Measurements from ENCODE around the gene RAPGEF1. TPM values are rescaled to one million over a fixed set of nuclear protein-coding genes. Genes with fewer than 3 reads are reported as not detected.

The RAPGEF1 gene
- total RNA-seq, 1 experiment from 2014 or later = 55.6 TPM

- Histone ChIP-seq H2BK20ac (ENCODE audit: low read depth, low read length, poor library complexity, severe bottlenecking) (no peak overlapping the region), H2BK15ac (ENCODE audit: low read depth, low read length) (no peak overlapping the region), H4K8ac (replicated peaks; ENCODE audit: insufficient read length, low read depth, low read length) (no peak overlapping the region), H3K23ac (ENCODE audit: insufficient read length, low read depth, low read length) (no peak overlapping the region), H4K5ac (ENCODE audit: insufficient read length, low read depth, low read length) (no peak overlapping the region), H3K79me1 (ENCODE audit: insufficient read depth, low read depth, low read length, poor library complexity, severe bottlenecking) (no peaks in the 10 kb centered on the region), H3K14ac (ENCODE audit: insufficient read depth, low read length) (no peak overlapping the region), H3K23me2 (ENCODE audit: insufficient read length, low read depth, low read length, poor library complexity, severe bottlenecking) (no peaks in the 10 kb centered on the region), H3K18ac (ENCODE audit: insufficient read length, low read depth, low read length) (no peak overlapping the region), H2AK5ac (ENCODE audit: insufficient read length, low read length) (no peak overlapping the region), H3K27me3 (ENCODE audit: insufficient read depth, low read length) (no peaks in the 10 kb centered on the region), H3T11ph (ENCODE audit: low read length) (no peak overlapping the region), H3K56ac (ENCODE audit: insufficient read length, low read depth, low read length) (no peak overlapping the region), H3K9me3 (ENCODE audit: control insufficient read depth, low read depth, low read length) (no peaks in the 10 kb centered on the region), H4K91ac (ENCODE audit: insufficient read length, low read depth, low read length) (no peak overlapping the region), H4K20me1 (ENCODE audit: control insufficient read depth, insufficient read depth, insufficient read length) (no peaks in the 10 kb centered on the region), H3K4me1 (ENCODE audit: insufficient read depth, low read length) (no peaks in the 10 kb centered on the region), H3K27ac (ENCODE audit: insufficient read length, low read depth, low read length) (no peak overlapping the region), H2BK5ac (ENCODE audit: insufficient read length, low read length) (no peak overlapping the region), H2AFZ (ENCODE audit: low read length) (no peak overlapping the region), H3K9ac (ENCODE audit: extremely low read depth, insufficient read length, low read length) (no peak overlapping the region), H2BK12ac (ENCODE audit: insufficient read length, low read depth, low read length) (no peak overlapping the region), H2BK120ac (ENCODE audit: low read depth, low read length, poor library complexity, severe bottlenecking) (no peak overlapping the region), H3K79me2 (ENCODE audit: insufficient read depth, low read length) (no peaks in the 10 kb centered on the region), H3K4ac (ENCODE audit: low read depth, low read length) (no peak overlapping the region), H3K4me2 (ENCODE audit: insufficient read depth, insufficient read length, low read length) (no peak overlapping the region)
- WGBS (ENCODE audit: extremely low coverage, insufficient read length, low lambda C conversion rate) = no CpG with 5 or more reads among the region's 20 CpGs
- DNase-seq = no peak
- H3K9me3 Mint-ChIP-seq = no peaks in the 10 kb centered on the region
- peak overlapping the region; percentile 19 to 85 (median 79); a peak in 4 of 7 replicates for H3K27ac Mint-ChIP-seq
- H3K4me3 Mint-ChIP-seq = no peak overlapping the region
- H3K27me3 Mint-ChIP-seq (ENCODE audit: low read depth) = no peaks in the 10 kb centered on the region
- TF ChIP-seq, protein P1, sequence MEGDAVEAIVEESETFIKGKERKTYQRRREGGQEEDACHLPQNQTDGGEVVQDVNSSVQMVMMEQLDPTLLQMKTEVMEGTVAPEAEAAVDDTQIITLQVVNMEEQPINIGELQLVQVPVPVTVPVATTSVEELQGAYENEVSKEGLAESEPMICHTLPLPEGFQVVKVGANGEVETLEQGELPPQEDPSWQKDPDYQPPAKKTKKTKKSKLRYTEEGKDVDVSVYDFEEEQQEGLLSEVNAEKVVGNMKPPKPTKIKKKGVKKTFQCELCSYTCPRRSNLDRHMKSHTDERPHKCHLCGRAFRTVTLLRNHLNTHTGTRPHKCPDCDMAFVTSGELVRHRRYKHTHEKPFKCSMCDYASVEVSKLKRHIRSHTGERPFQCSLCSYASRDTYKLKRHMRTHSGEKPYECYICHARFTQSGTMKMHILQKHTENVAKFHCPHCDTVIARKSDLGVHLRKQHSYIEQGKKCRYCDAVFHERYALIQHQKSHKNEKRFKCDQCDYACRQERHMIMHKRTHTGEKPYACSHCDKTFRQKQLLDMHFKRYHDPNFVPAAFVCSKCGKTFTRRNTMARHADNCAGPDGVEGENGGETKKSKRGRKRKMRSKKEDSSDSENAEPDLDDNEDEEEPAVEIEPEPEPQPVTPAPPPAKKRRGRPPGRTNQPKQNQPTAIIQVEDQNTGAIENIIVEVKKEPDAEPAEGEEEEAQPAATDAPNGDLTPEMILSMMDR (conservative IDR thresholded peaks at IDR 0.05) = no peak
- peaks cover 3 to 35% (median 29%) of the 10 kb centered on the region in 3 experiments; a peak in 6 of 7 replicates for H3K36me3 Mint-ChIP-seq (ENCODE audit: insufficient read depth in 1 of 3, low read depth in 3 of 3)
- H3K4me1 Mint-ChIP-seq = peaks cover 0 to 2% of the 10 kb centered on the region in 2 experiments; a peak in 2 of 4 replicates
Observed at GRCh38 chr9:131595696-131596429, 144.0 kb downstream of the RAPGEF1 start.

Measured in H9 (cell line).